Measurements from ENCODE around the gene STUB1.

DNA sequence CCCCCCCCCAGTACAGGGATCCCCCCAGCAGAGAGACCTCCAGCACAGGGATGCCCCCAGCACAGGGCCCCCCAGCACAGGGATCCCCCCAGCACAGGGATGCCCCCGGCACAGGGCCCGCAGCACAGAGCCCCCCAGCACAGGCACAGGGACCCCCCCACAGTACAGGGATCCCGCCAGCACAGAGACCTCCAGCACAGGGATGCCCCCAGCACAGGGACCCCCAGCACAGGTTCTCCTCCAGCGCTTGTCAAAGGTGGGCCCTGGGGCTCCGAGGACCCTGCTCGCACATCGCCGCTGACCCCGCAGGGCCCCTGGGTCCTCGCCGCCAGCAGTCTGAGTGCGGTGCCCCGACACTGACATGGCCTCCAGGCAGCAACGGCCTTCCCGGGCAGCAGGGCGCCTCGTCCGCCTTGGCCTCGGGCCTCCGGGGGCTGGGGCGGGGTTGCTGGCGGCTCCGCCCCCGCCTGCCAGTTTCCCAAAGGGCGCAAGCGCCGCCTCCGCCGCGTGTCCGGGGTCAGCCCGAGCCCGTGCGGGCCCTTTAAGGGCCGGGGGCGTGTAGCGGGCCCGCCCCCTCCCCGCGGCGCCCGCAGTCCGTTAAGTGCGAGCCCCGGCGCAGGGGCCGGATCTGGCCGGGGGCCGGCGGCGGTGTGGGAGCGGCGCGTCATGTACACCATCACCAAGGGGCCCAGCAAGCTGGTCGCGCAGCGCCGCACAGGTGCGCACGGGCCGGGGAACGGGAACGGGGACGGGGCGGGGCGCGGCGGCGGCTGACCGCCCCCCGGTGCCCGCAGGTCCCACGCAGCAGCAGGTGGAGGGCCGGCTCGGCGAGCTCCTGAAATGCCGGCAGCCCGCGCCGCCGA lies 38.7 kb upstream of the STUB1 start, which contains the start of gene MCRIP2:
- TF ChIP-seq, protein P1, sequence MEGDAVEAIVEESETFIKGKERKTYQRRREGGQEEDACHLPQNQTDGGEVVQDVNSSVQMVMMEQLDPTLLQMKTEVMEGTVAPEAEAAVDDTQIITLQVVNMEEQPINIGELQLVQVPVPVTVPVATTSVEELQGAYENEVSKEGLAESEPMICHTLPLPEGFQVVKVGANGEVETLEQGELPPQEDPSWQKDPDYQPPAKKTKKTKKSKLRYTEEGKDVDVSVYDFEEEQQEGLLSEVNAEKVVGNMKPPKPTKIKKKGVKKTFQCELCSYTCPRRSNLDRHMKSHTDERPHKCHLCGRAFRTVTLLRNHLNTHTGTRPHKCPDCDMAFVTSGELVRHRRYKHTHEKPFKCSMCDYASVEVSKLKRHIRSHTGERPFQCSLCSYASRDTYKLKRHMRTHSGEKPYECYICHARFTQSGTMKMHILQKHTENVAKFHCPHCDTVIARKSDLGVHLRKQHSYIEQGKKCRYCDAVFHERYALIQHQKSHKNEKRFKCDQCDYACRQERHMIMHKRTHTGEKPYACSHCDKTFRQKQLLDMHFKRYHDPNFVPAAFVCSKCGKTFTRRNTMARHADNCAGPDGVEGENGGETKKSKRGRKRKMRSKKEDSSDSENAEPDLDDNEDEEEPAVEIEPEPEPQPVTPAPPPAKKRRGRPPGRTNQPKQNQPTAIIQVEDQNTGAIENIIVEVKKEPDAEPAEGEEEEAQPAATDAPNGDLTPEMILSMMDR (conservative IDR thresholded peaks at IDR 0.05 in 1 of 2, IDR thresholded peaks at IDR 0.05 in 1 of 2; ENCODE audit: low read depth in 1 of 2, low read length in 2 of 2): no peak
- TF ChIP-seq EZH2 (IDR thresholded peaks at IDR 0.05; ENCODE audit: low read length, missing control alignments): no peak

All from fibroblast of lung (primary cell).